Stimulated activated CD8-positive, alpha-beta memory T cell treated with anti-CD3 and anti-CD28 coated beads, Interleukin-12 subunit alpha, Interleukin-12 subunit beta, amount 100 ng/mL, for 24 hours (primary cell): ENCODE results near the gene MCUR1.
A peak's percentile ranks its signal among the peaks of the same experiment; 100 is the strongest.
"Not testable (repeated sequence)": the region's sequence is repeated elsewhere in the genome, so short reads cannot be mapped to it uniquely, and the experiment has no call there.

Source experiments
- DNase-seq: peaks from one replicate; pipeline ENCODE4 v3.0.0-alpha.2; 2020; ENCODE audit errors: extremely low read depth

Gene MCUR1

GRCh38 chr6:13814176-13814937, at the start of gene MCUR1:
MCUR1 (minus strand) TSS chr6:13814557; CDS start chr6:13814429, 128 bp downstream.
- peak; percentile 71 for DNase-seq

- DNase-seq: no peak
Measured at GRCh38 chr6:13863699-13864155, 49.4 kb upstream of the MCUR1 start.

GRCh38 chr6:13860556-13861185, 46.3 kb upstream of the MCUR1 start:
- not testable (repeated sequence) for DNase-seq

GRCh38 chr6:13859871-13860555, 45.7 kb upstream of the MCUR1 start:
- DNase-seq: no peak

- no peak for DNase-seq
Measured at GRCh38 chr6:13854716-13855250, 40.4 kb upstream of the MCUR1 start.

- no peak for DNase-seq
Measured at GRCh38 chr6:13853871-13854270, 39.5 kb upstream of the MCUR1 start.

- DNase-seq: no peak
Measured at GRCh38 chr6:13851803-13852202, 37.4 kb upstream of the MCUR1 start.

GRCh38 chr6:13851330-13851729, 37.0 kb upstream of the MCUR1 start:
- no peak for DNase-seq

- DNase-seq: not testable (repeated sequence)
Measured at GRCh38 chr6:13850690-13851089, 36.3 kb upstream of the MCUR1 start.

GRCh38 chr6:13848522-13849150, 34.3 kb upstream of the MCUR1 start:
- no peak for DNase-seq

GRCh38 chr6:13847326-13848050, 33.1 kb upstream of the MCUR1 start:
- no peak for DNase-seq

GRCh38 chr6:13846841-13847240, 32.5 kb upstream of the MCUR1 start:
- DNase-seq: no peak

GRCh38 chr6:13841936-13842335, 27.6 kb upstream of the MCUR1 start:
- DNase-seq: no peak

GRCh38 chr6:13838616-13839015, 24.3 kb upstream of the MCUR1 start:
- DNase-seq: no peak

- no peak for DNase-seq
Measured at GRCh38 chr6:13836170-13836569, 21.8 kb upstream of the MCUR1 start.

- DNase-seq: no peak
Measured at GRCh38 chr6:13834790-13835189, 20.4 kb upstream of the MCUR1 start.

- not testable (repeated sequence) for DNase-seq
Measured at GRCh38 chr6:13834018-13834417, 19.7 kb upstream of the MCUR1 start.

GRCh38 chr6:13832778-13833177, 18.4 kb upstream of the MCUR1 start:
- no peak for DNase-seq

- DNase-seq: no peak
Measured at GRCh38 chr6:13831615-13832014, 17.3 kb upstream of the MCUR1 start.

- DNase-seq: no peak
Measured at GRCh38 chr6:13830803-13831202, 16.4 kb upstream of the MCUR1 start.

- DNase-seq: not testable (repeated sequence)
Measured at GRCh38 chr6:13829419-13829818, 15.1 kb upstream of the MCUR1 start.
